GM21526 (cell line): ENCODE results near the gene ALDH2.
"Not testable (repeated sequence)": the region's sequence is repeated elsewhere in the genome, so short reads cannot be mapped to it uniquely, and the experiment has no call there.

Source experiments
- ATAC-seq: cut with Tn5 transposase; IDR thresholded peaks from one replicate; pipeline ENCODE4 v1.9.1; 2021; ENCODE audit warnings: moderate library complexity; ENCODE audit not compliant: unreplicated experiment, low FRiP score

The ALDH2 gene

GRCh38 chr12:111823891-111824290 lies 57.2 kb downstream of the ALDH2 start:
- no peak for ATAC-seq

- not testable (repeated sequence) for ATAC-seq
Observed at GRCh38 chr12:111824312-111824711, 57.6 kb downstream of the ALDH2 start.

GRCh38 chr12:111825509-111825908 lies 58.8 kb downstream of the ALDH2 start:
- no peak for ATAC-seq

GRCh38 chr12:111826316-111826715 lies 59.6 kb downstream of the ALDH2 start:
- ATAC-seq, result no peak

- no peak for ATAC-seq
Observed at GRCh38 chr12:111826992-111827391, 60.3 kb downstream of the ALDH2 start.

- ATAC-seq, result no peak
Observed at GRCh38 chr12:111827907-111828306, 61.2 kb downstream of the ALDH2 start.

- no peak for ATAC-seq
Observed at GRCh38 chr12:111828338-111828979, 61.7 kb downstream of the ALDH2 start.

- ATAC-seq, result not testable (repeated sequence)
Observed at GRCh38 chr12:111829635-111830034, 62.9 kb downstream of the ALDH2 start.

GRCh38 chr12:111834740-111835386 lies 68.1 kb downstream of the ALDH2 start:
- not testable (repeated sequence) for ATAC-seq

GRCh38 chr12:111835531-111836181 lies 68.9 kb downstream of the ALDH2 start:
- ATAC-seq, result not testable (repeated sequence)

- no peak for ATAC-seq
Observed at GRCh38 chr12:111838353-111838752, 71.6 kb downstream of the ALDH2 start.

GRCh38 chr12:111840807-111841206 lies 74.1 kb downstream of the ALDH2 start:
- ATAC-seq, result no peak

- peak; percentile 4 for ATAC-seq
Observed at GRCh38 chr12:111841236-111841749, 74.6 kb downstream of the ALDH2 start.

GRCh38 chr12:111841750-111842555 lies 75.2 kb downstream of the ALDH2 start, which contains the start of gene MAPKAPK5:
TSS of gene MAPKAPK5 (plus strand) at chr12:111842228. CDS start at chr12:111842734, 506 bp downstream.
- ATAC-seq, result peak; percentile 77

- peak; percentile 30 for ATAC-seq
Observed at GRCh38 chr12:111842556-111843396, 76.0 kb downstream of the ALDH2 start.

GRCh38 chr12:111846016-111846415 lies 79.3 kb downstream of the ALDH2 start:
- no peak for ATAC-seq

GRCh38 chr12:111850526-111850925 lies 83.8 kb downstream of the ALDH2 start:
- ATAC-seq, result no peak

- ATAC-seq, result no peak
Observed at GRCh38 chr12:111858186-111858585, 91.5 kb downstream of the ALDH2 start.

- ATAC-seq, result no peak
Observed at GRCh38 chr12:111858778-111859177, 92.0 kb downstream of the ALDH2 start.

GRCh38 chr12:111864913-111865312 lies 98.2 kb downstream of the ALDH2 start:
- ATAC-seq, result no peak
